Ovary (tissue), 9 donors: Measurements from ENCODE around the gene PRKCD. TPM values are rescaled to one million over a fixed set of nuclear protein-coding genes. Genes with fewer than 3 reads are reported as not detected.

Experiments used
- DNase-seq, 5 donors: peaks; one replicate each; pipeline ENCODE4 v3.0.0-alpha.2; 2019 to 2020
- H3K27ac ChIP-seq, 2 donors: fragments of 200-600 bp; one replicate each; pipeline versions ENCODE4 v1.5.1 to v1.8.0; 2019 to 2022
- H3K27me3 ChIP-seq: fragments of 200-600 bp; one replicate; pipeline ENCODE4 v1.8.0; 2022
- H3K36me3 ChIP-seq: fragments of 200-600 bp; sonication (generic); one replicate; pipeline ENCODE4 v1.5.1; 2019
- H3K4me1 ChIP-seq: one replicate; pipeline ENCODE4 v1.8.1; 2013; ENCODE audit warnings: mild to moderate bottlenecking, moderate library complexity; ENCODE audit not compliant: insufficient read depth
- H3K4me3 ChIP-seq: fragments of 200-600 bp; sonication (generic); one replicate; pipeline ENCODE4 v1.5.1; 2017
- H3K9me3 ChIP-seq, 2 donors: fragments of 200-600 bp in 1 of 2; sonication (generic) in 1 of 2; one replicate each; pipeline versions ENCODE4 v1.5.1 to v1.8.1; 2013 to 2019; ENCODE audit warnings: mild to moderate bottlenecking in 1 of 2, moderate library complexity in 1 of 2
- EP300 ChIP-seq: sonication (generic); formaldehyde crosslinking; IDR thresholded peaks from one replicate; pipeline ENCODE4 v1.6.1; 2017; ENCODE audit warnings: antibody characterized with exemption
- POLR2A ChIP-seq: fragments of 450-650 bp; IDR thresholded peaks from one replicate; pipeline ENCODE4 v1.6.1; 2017; ENCODE audit warnings: antibody characterized with exemption, mild to moderate bottlenecking, moderate library complexity
- WGBS, 3 donors: extraction: QIAGEN DNeasy Blood & Tissue Kit in 1 of 3; methylation state at CpG; one replicate each; pipeline versions ENCODE4 v1.1.5 to v1.1.7; 2013 to 2017; 5-methylcytosine and 5-hydroxymethylcytosine counted together
- intact Hi-C, 4 donors: fragments of 100-400 bp; cut with DNase I; formaldehyde crosslinking; loops; one replicate each; pipeline versions ENCODE4 v1.11.0 to v1.15.1; 2022 to 2023
- polyA plus RNA-seq, 2 donors: library from polyadenylated mRNA; stranded (reverse); fragments of 200-250 nt in 1 of 2; fragments of 350-450 nt in 1 of 2; fragmentation: Illumina TruSeq in 1 of 2; extraction: RNeasy Lipid Tissue Mini Kit (QIAGEN cat#74804) in 1 of 2; gene quantifications; one replicate each; pipeline ENCODE4 v1.2.3, GENCODE V29; 2013 to 2014
- total RNA-seq, 7 donors: library from RNA; depleted of rRNA in 2 of 7; stranded (reverse); fragments of >200 nt in 2 of 7; fragmentation: NEBNext Ultra II Directional in 3 of 7; extraction: Animal tissue kit (Norgen Biotek cat#: 25700) in 3 of 7; gene quantifications; one replicate each; pipeline versions ENCODE4 v1.1.0 to v1.2.4, GENCODE V29; 2016 to 2023
- TF ChIP-seq, protein P1 (sequence below), 3 donors: fragments of 450-650 bp in 2 of 3; fragments of 200-600 bp in 1 of 3; IDR thresholded peaks; one replicate each; pipeline versions ENCODE4 v1.5.1 to v1.8.0; 2016 to 2022; ENCODE audit warnings: antibody characterized with exemption in 3 of 3, mild to moderate bottlenecking in 1 of 3
- donor health status: DM: no; HTN: no; CAD: no; lungs with moderate emphysema.
- donor health status: DM: no; HTN: no; CAD: no.
- donor health status: Bipolar disorder and iron deficiency.
- donor health status: DM: yes; HTN: yes; CAD: no.
- donor health status: DM: no; HTN: no; CAD: no.
- donor health status: DM: yes; HTN: yes; CAD: no.

The PRKCD gene
- total and polyA plus RNA-seq, 9 donors: 6.6 to 22.2 (median 15.2) TPM

DNA sequence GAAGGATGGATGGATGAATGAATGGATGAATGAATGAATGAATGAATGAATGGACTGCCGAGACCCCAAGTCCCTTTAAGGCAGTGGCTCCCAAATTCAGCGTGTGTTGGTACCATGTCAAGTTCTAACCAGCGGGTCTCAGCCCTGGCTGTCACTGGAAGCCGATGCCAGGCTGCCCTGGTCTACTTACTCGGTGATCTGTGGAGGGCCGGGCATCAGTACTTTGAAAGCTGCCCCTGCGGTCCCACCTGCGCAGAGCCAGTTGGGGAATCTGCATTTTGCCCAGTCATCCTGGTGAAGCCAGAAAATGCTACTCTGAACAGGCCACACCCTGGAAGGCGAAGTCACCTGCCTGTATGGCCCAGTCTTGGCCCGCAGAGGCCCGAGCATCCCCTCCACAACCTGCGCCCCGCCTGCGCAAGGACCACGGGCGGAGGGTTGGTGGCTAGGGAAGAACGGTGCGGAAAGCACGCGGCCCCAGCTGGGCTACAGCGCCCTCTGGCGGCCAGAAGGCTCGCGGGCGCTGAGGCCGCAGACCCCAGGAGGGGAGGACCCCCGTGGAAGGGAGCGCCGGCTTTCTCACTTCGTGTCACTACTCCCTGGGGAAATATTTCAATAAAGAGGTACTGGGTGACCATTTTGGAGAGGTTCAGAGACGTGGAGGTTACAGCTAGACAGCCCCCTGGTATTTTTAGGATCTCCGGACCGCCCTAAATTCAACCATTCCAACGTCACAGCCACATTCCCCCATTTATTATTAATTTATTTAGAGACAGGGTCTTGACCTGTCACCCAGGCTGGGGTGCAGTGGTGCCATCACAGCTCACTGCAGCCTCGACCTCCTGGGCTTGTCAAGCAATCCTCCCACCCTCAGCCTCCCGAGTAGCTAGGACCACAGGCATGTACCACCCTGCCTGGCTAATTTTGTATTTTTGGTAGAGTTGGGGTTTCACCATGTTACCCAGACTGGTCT, 34.9 kb downstream of the PRKCD start:
- Histone ChIP-seq H3K27me3 (no peaks in the 10 kb centered on the region), H3K4me3 (no peak overlapping the region), H3K27ac (no peak overlapping the region), H3K9me3 (no peaks in the 10 kb centered on the region), H3K36me3 (no peaks in the 10 kb centered on the region), H3K4me1 (peaks cover 12% of the 10 kb centered on the region)
- TF ChIP-seq EP300 (no peak), POLR2A (no peak)
- TF ChIP-seq, protein P1, sequence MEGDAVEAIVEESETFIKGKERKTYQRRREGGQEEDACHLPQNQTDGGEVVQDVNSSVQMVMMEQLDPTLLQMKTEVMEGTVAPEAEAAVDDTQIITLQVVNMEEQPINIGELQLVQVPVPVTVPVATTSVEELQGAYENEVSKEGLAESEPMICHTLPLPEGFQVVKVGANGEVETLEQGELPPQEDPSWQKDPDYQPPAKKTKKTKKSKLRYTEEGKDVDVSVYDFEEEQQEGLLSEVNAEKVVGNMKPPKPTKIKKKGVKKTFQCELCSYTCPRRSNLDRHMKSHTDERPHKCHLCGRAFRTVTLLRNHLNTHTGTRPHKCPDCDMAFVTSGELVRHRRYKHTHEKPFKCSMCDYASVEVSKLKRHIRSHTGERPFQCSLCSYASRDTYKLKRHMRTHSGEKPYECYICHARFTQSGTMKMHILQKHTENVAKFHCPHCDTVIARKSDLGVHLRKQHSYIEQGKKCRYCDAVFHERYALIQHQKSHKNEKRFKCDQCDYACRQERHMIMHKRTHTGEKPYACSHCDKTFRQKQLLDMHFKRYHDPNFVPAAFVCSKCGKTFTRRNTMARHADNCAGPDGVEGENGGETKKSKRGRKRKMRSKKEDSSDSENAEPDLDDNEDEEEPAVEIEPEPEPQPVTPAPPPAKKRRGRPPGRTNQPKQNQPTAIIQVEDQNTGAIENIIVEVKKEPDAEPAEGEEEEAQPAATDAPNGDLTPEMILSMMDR (IDR thresholded peaks at IDR 0.05): peak; percentile 94 to 98 (median 96)
- DNase-seq: peak; percentile 45 to 76 (median 65)
- intact Hi-C loops: loop anchor here in 3 of 4 donors (2.0 kb wide), 1 partner anchor 81 kb away; no protein-coding TSS in a partner anchor
- WGBS, 3 donors: 21 to 26% (median 24%) methylated on average over 32 to 36 of the region's 36 CpGs

DNA sequence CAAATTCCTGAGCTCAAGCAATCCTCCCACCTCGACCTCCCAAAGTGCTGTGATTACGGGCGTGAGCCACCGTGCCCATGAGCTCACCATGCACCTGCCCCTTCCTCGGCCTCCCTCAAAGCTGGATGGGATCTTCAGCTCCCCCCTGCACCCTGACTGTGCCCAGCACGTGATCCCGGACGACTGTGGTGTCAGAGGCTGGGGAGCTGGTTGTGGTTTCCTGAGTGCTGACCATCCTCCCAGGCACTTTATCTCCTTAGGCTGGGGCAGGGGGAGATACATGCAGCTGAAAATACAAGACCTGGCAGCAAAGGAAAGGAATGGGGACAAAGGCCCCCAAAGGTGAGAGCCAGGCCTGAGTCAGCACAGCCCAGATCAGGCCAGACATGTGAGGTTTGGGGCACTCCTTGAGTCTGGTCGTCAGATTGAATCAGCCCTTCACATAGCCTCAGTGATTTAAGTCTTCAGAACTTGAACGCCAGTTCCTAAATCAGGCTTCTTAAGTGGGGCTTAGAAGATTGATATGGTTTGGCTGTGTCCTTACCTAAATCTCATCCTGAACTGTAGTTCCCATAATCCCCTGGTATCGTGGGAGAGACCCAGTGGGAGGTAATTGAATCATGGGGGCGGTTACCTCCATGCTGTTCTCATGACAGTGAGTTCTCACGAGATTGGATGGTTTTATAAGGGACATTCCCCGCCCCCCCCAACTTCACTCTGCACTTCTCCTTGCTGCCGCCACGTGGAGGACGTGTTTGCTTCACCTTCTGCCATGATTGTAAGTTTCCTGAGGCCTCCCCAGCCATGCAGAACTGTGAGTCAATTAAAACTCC, 35.8 kb downstream of the PRKCD start:
- no peak overlapping the region for H3K4me3 ChIP-seq
- peaks cover 12% of the 10 kb centered on the region for H3K4me1 ChIP-seq
- DNase-seq: no peak
- H3K36me3 ChIP-seq: no peaks in the 10 kb centered on the region
- H3K9me3 ChIP-seq: no peaks in the 10 kb centered on the region
- 59 to 64% (median 60%) methylated on average over 17 of the region's 17 CpGs for WGBS, 3 donors
- intact Hi-C loops: no loop called here
- TF ChIP-seq POLR2A (no peak), EP300 (no peak)
- no peaks in the 10 kb centered on the region for H3K27me3 ChIP-seq
- no peak overlapping the region for H3K27ac ChIP-seq

GRCh38 chr3:53198256-53198977, 37.4 kb downstream of the PRKCD start:
- WGBS, 3 donors: 70 to 82% (median 74%) methylated on average over 10 of the region's 10 CpGs
- no peak for TF ChIP-seq POLR2A
- TF ChIP-seq, protein P1 (IDR thresholded peaks at IDR 0.05): no peak
- no peak for TF ChIP-seq EP300
- no peak for DNase-seq
- Histone ChIP-seq H3K4me1 (peaks cover 12% of the 10 kb centered on the region), H3K4me3 (no peak overlapping the region), H3K27ac (no peak overlapping the region), H3K9me3 (no peaks in the 10 kb centered on the region), H3K36me3 (no peaks in the 10 kb centered on the region), H3K27me3 (no peaks in the 10 kb centered on the region)
- intact Hi-C loops: no loop called here

GRCh38 chr3:53198996-53199395, 38.0 kb downstream of the PRKCD start:
- Histone ChIP-seq H3K4me1 (peaks cover 9% of the 10 kb centered on the region), H3K27me3 (no peaks in the 10 kb centered on the region), H3K9me3 (no peaks in the 10 kb centered on the region), H3K27ac (no peak overlapping the region), H3K36me3 (no peaks in the 10 kb centered on the region), H3K4me3 (no peak overlapping the region)
- intact Hi-C loops: no loop called here
- TF ChIP-seq, protein P1 (IDR thresholded peaks at IDR 0.05): no peak
- TF ChIP-seq POLR2A (no peak), EP300 (no peak)
- 77 to 88% (median 83%) methylated on average over 7 of the region's 7 CpGs for WGBS, 3 donors
- no peak for DNase-seq
